HepG2 (cell line): ENCODE data around the gene SMIM14. TPM values are rescaled to one million over a fixed set of nuclear protein-coding genes. Genes with fewer than 3 reads are reported as not detected.
A peak's percentile ranks its signal among the peaks of the same experiment; 100 is the strongest.

Source experiments
- ATAC-seq: fragments of 200-7000 bp; cut with Tn5 transposase; 3 replicates; pipeline ENCODE4 v1.9.1; 2020; ENCODE audit warnings: mild to moderate bottlenecking, moderate library complexity
- BruUV-seq: library from RNA; stranded (reverse); fragments of 400-500 nt; replicated peaks from 2 replicates; lab custom pipeline; 2021; lab: Mats Ljungman, UMichigan
- CTCF ChIA-PET: fragments of 300-600 bp; formaldehyde crosslinking; extraction: SDS; loops from one replicate; lab custom pipeline; 2021; ENCODE audit warnings: low total read pairs, inconsistent platforms, low intra/inter-chr PET ratio; lab: Yijun Ruan, JAX
- POLR2A ChIA-PET: fragments of 350-600 bp; sonication (Branson Sonifier 250); formaldehyde crosslinking; loops from one replicate; lab custom pipeline; 2020; ENCODE audit warnings: antibody characterized with exemption, inconsistent platforms; lab: Yijun Ruan, JAX
- DNase-seq: peaks from one replicate; pipeline ENCODE4 v3.0.0-alpha.2; 2015; ENCODE audit warnings: low spot score
- FAIRE-seq: peaks from 3 replicates; lab custom pipeline; 2011; peaks lifted over from hg19 to GRCh38; lab: Jason Lieb, UNC
- H2AFZ ChIP-seq: one replicate; pipeline ENCODE4 v1.6.1; 2011; ENCODE audit warnings: low read length, inconsistent platforms
- H3K27ac ChIP-seq: fragments of 300-600 bp; 3 replicates; pipeline ENCODE4 v1.8.0; 2011; ENCODE audit warnings: mixed run types, mild to moderate bottlenecking, mixed read lengths, low read length, inconsistent platforms; ENCODE audit not compliant: insufficient read depth; ENCODE audit errors: extremely low read length
- H3K27me3 ChIP-seq, 2 experiments: fragments of 200-600 bp in 1 of 2; 2 replicates in 1 of 2; 3 replicates in 1 of 2; pipeline versions ENCODE4 v1.6.0 to v1.8.0; 2011; ENCODE audit warnings: low read length in 2 of 2, mild to moderate bottlenecking in 2 of 2, moderate library complexity in 2 of 2, inconsistent platforms in 1 of 2; ENCODE audit not compliant: insufficient read depth in 2 of 2, control insufficient read depth in 1 of 2
- H3K36me3 ChIP-seq, 2 experiments: fragments of 200-600 bp in 1 of 2; replicated peaks in 1 of 2; 2 replicates in 1 of 2; 3 replicates in 1 of 2; pipeline versions ENCODE4 v1.5.1 to v1.8.0; 2011; ENCODE audit warnings: low read length in 2 of 2, inconsistent platforms in 1 of 2; ENCODE audit not compliant: insufficient read depth in 2 of 2, control insufficient read depth in 1 of 2
- H3K4me1 ChIP-seq: 2 replicates; pipeline ENCODE4 v1.5.1; 2012; ENCODE audit warnings: low read length, inconsistent platforms; ENCODE audit not compliant: insufficient read depth
- H3K4me2 ChIP-seq: 2 replicates; pipeline ENCODE4 v1.6.0; 2011; ENCODE audit warnings: low read depth, low read length, inconsistent platforms
- H3K4me3 ChIP-seq, 3 experiments: fragments of 200-600 bp in 1 of 3; sonication (generic), shearing (Covaris generic) in 1 of 3; replicated peaks in 1 of 3; 2 replicates each; pipeline ENCODE4 v1.5.1; 2011 to 2016; ENCODE audit warnings: low read length in 3 of 3, inconsistent platforms in 2 of 3, low read depth in 2 of 3, mild to moderate bottlenecking in 2 of 3, control low read depth in 1 of 3, mixed read lengths in 1 of 3; ENCODE audit not compliant: insufficient read depth in 1 of 3
- H3K79me2 ChIP-seq: one replicate; pipeline ENCODE4 v1.6.1; 2011; ENCODE audit warnings: low read length, inconsistent platforms; ENCODE audit not compliant: insufficient read depth
- H3K9ac ChIP-seq: 2 replicates; pipeline ENCODE4 v1.6.0; 2011; ENCODE audit warnings: mild to moderate bottlenecking, low read depth, low read length, inconsistent platforms; ENCODE audit not compliant: insufficient read depth
- H3K9me3 ChIP-seq: 2 replicates; pipeline ENCODE4 v1.5.1; 2012; ENCODE audit warnings: mild to moderate bottlenecking, low read length
- H4K20me1 ChIP-seq: 2 replicates; pipeline ENCODE4 v1.6.0; 2011; ENCODE audit warnings: inconsistent platforms, mild to moderate bottlenecking, low read length, moderate library complexity; ENCODE audit not compliant: insufficient read depth
- AHDC1 ChIP-seq: sonication (generic); formaldehyde crosslinking; IDR thresholded peaks from 2 replicates; pipeline ENCODE4 v1.5.1; 2020; ENCODE audit warnings: mild to moderate bottlenecking, missing genetic modification reagents, borderline replicate concordance
- GABPA ChIP-seq, 2 experiments: IDR thresholded peaks; 2 replicates each; pipeline ENCODE4 v1.6.1; 2011 to 2016; ENCODE audit warnings: low read depth in 2 of 2, low read length in 1 of 2, missing biosample characterization in 1 of 2, missing genetic modification characterization in 1 of 2
- HDAC6 ChIP-seq: fragments of 200-600 bp; sonication (generic); IDR thresholded peaks from 2 replicates; pipeline ENCODE4 v1.7.0; 2017; ENCODE audit warnings: mild to moderate bottlenecking, antibody characterized with exemption, low read length, low read depth
- NCOR1 ChIP-seq: fragments of 200-600 bp; sonication (generic); IDR thresholded peaks from 2 replicates; pipeline ENCODE4 v1.7.0; 2017; ENCODE audit warnings: antibody characterized with exemption, low read length, borderline replicate concordance
- NFIC ChIP-seq: IDR thresholded peaks from 2 replicates; pipeline ENCODE4 v1.6.1; 2012; ENCODE audit warnings: mild to moderate bottlenecking, low read length, inconsistent platforms
- RBFOX2 ChIP-seq: fragments of 200-400 bp; formaldehyde crosslinking; IDR thresholded peaks from 2 replicates; pipeline ENCODE4 v1.6.1; 2017; ENCODE audit warnings: low read depth, mild to moderate bottlenecking, low read length
- SMAD9 ChIP-seq: sonication (generic); formaldehyde crosslinking; IDR thresholded peaks from 2 replicates; pipeline ENCODE4 v1.5.1; 2020; ENCODE audit warnings: mild to moderate bottlenecking, missing genetic modification reagents
- ZBTB34 ChIP-seq: sonication (generic); formaldehyde crosslinking; IDR thresholded peaks from 2 replicates; pipeline ENCODE4 v1.8.0; 2022; ENCODE audit warnings: mild to moderate bottlenecking, missing genetic modification reagents
- WGBS: methylation state at CpG from one replicate; pipeline ENCODE4 v1.1.6; 2017; ENCODE audit warnings: low lambda C conversion rate; 5-methylcytosine and 5-hydroxymethylcytosine counted together
- in situ Hi-C: cut with HindIII; loops from 2 replicates; pipeline ENCODE4 v1.10.0; 2017; ENCODE audit warnings: low pct_unique_long_range_greater_than_20kb; ENCODE audit not compliant: extremely low pct_ligation_motif_present
- intact Hi-C: fragments of 100-400 bp; cut with micrococcal nuclease; formaldehyde crosslinking; loops from one replicate; pipeline ENCODE4 v1.10.0; 2022; ENCODE audit not compliant: unreplicated experiment
- polyA plus RNA-seq, 8 experiments: library from polyadenylated mRNA; depleted of rRNA in 3 of 8; stranded (reverse) in 7 of 8; unstranded in 1 of 8; fragments of >200 nt; fragmentation: Illumina TruSeq in 4 of 8; extraction: Trizol in 4 of 8; gene quantifications; 2 replicates each; pipeline versions ENCODE4 v1.2.1 to v1.2.3, GENCODE V29; 2011 to 2016; ENCODE audit warnings: low read depth in 4 of 8, missing spikeins in 1 of 8, mixed read lengths in 1 of 8; ENCODE audit not compliant: insufficient read depth in 1 of 8
- total RNA-seq, 5 experiments: library from RNA; depleted of rRNA; stranded (reverse); fragments of >200 nt; fragmentation: Illumina TruSeq; extraction: Trizol; gene quantifications; 2 replicates each; pipeline ENCODE4 v1.2.3, GENCODE V29; 2016; ENCODE audit warnings: low read depth in 1 of 5
- TF ChIP-seq, protein P1 (sequence below): sonication (generic); formaldehyde crosslinking; IDR thresholded peaks from 2 replicates; pipeline ENCODE4 v1.5.0; 2020; ENCODE audit warnings: missing genetic modification reagents, mild to moderate bottlenecking, borderline replicate concordance
- TF ChIP-seq, protein P2 (sequence below): IDR thresholded peaks from 2 replicates; pipeline ENCODE4 v1.6.1; 2016; ENCODE audit warnings: mild to moderate bottlenecking

Gene SMIM14
- total and polyA plus RNA-seq, 2 of the 13 experiments (the other 11 are each of a cell fraction or from before 2014, with no cell fraction given): 16.3 to 28.1 TPM

- Histone ChIP-seq H3K27me3 (no peaks in the 10 kb centered on the region; a peak in 1 of 5 replicates), H3K4me2 (peak overlapping the region; percentile 89), H3K79me2 (peaks cover 24% of the 10 kb centered on the region), H3K4me3 (peak overlapping the region; percentile 83 to 95 (median 87)), H3K9ac (peak overlapping the region; percentile 93), H3K27ac (peak overlapping the region; percentile 92), H3K9me3 (no peaks in the 10 kb centered on the region), H4K20me1 (no peaks in the 10 kb centered on the region), H3K36me3 (peaks cover 0 to 1% of the 10 kb centered on the region in 2 experiments; a peak in 1 of 5 replicates), H3K4me1 (peaks cover 40% of the 10 kb centered on the region), H2AFZ (no peak overlapping the region)
- ATAC-seq: no peak
- in situ Hi-C loops: loop anchor here (5.0 kb wide), 1 partner anchor 110 kb away; the partner anchor contains the start of gene UGDH
- no peak for DNase-seq
- intact Hi-C loops: loop anchor here (2.0 to 10.0 kb wide), 2 partner anchors 14 to 172 kb away; no protein-coding TSS in a partner anchor
- no TSS peak for BruUV-seq
- 0% methylated on average over 6 of the region's 6 CpGs for WGBS
- CTCF ChIA-PET: no interaction called here
- no peak for FAIRE-seq
- POLR2A ChIA-PET: interaction anchor here (1.2 to 4.2 kb wide), 10 partner anchors 8 to 179 kb away, joined by 3 to 67 read pairs (median 14); partner anchors contain the start of genes LIAS, RPL9 and UGDH
- TF ChIP-seq NCOR1 (0 out of 2 replicates have a peak, but pooled peaks have one; percentile 0), RBFOX2 (0 out of 2 replicates have a peak, but pooled peaks have one; percentile 41), SMAD9 (CRISPR knock-in tag) (no peak), AHDC1 (CRISPR knock-in tag) (no peak), NFIC (peak; percentile 42; the same call in 1 of the 2 replicates), GABPA (IDR thresholded peaks at IDR 0.05; ENCODE audit: low read depth, low read length) (no peak), GABPA (CRISPR knock-in tag; IDR thresholded peaks at IDR 0.05; ENCODE audit: low read depth) (no peak), ZBTB34 (CRISPR knock-in tag) (0 out of 2 replicates have a peak, but pooled peaks have one; percentile 3), HDAC6 (no peak)
- TF ChIP-seq, protein P1, sequence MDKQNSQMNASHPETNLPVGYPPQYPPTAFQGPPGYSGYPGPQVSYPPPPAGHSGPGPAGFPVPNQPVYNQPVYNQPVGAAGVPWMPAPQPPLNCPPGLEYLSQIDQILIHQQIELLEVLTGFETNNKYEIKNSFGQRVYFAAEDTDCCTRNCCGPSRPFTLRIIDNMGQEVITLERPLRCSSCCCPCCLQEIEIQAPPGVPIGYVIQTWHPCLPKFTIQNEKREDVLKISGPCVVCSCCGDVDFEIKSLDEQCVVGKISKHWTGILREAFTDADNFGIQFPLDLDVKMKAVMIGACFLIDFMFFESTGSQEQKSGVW (CRISPR knock-in tag): no peak
- TF ChIP-seq, protein P2, sequence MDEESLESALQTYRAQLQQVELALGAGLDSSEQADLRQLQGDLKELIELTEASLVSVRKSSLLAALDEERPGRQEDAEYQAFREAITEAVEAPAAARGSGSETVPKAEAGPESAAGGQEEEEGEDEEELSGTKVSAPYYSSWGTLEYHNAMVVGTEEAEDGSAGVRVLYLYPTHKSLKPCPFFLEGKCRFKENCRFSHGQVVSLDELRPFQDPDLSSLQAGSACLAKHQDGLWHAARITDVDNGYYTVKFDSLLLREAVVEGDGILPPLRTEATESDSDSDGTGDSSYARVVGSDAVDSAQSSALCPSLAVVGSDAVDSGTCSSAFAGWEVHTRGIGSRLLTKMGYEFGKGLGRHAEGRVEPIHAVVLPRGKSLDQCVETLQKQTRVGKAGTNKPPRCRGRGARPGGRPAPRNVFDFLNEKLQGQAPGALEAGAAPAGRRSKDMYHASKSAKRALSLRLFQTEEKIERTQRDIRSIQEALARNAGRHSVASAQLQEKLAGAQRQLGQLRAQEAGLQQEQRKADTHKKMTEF (CRISPR knock-in tag): peak; percentile 28; the same call in 1 of the 2 replicates
Measured at GRCh38 chr4:39637221-39637585, 1.5 kb downstream of the SMIM14 start.
